Endothelial cell (in vitro differentiated cells): ENCODE data around the gene CBLB. TPM values are rescaled to one million over a fixed set of nuclear protein-coding genes. Genes with fewer than 3 reads are reported as not detected.

Source experiments
- DNase-seq: peaks from one replicate; pipeline ENCODE4 v3.0.0; 2021; ENCODE audit warnings: low spot score
- H3K27ac Mint-ChIP-seq: one replicate; pipeline ENCODE4 v1.8.0; 2021; ENCODE audit warnings: mixed read lengths, inconsistent platforms; ENCODE audit not compliant: unreplicated experiment
- H3K27me3 Mint-ChIP-seq: one replicate; pipeline ENCODE4 v1.8.0; 2021; ENCODE audit warnings: mild to moderate bottlenecking, moderate library complexity, mixed read lengths, inconsistent platforms; ENCODE audit not compliant: unreplicated experiment
- H3K36me3 Mint-ChIP-seq: one replicate; pipeline ENCODE4 v1.8.0; 2021; ENCODE audit warnings: mild to moderate bottlenecking, low read depth, mixed read lengths, inconsistent platforms; ENCODE audit not compliant: unreplicated experiment
- H3K4me1 Mint-ChIP-seq: one replicate; pipeline ENCODE4 v1.8.0; 2021; ENCODE audit warnings: mild to moderate bottlenecking, mixed read lengths, inconsistent platforms; ENCODE audit not compliant: unreplicated experiment
- H3K4me3 Mint-ChIP-seq: one replicate; pipeline ENCODE4 v1.8.0; 2021; ENCODE audit warnings: mild to moderate bottlenecking, mixed read lengths, inconsistent platforms; ENCODE audit not compliant: unreplicated experiment
- H3K9me3 Mint-ChIP-seq: one replicate; pipeline ENCODE4 v1.8.0; 2021; ENCODE audit warnings: mixed read lengths, inconsistent platforms; ENCODE audit not compliant: unreplicated experiment
- total RNA-seq: library from RNA; stranded (reverse); fragmentation: NEBNext Ultra II Directional; extraction: Animal tissue kit (Norgen Biotek cat#: 25700); gene quantifications from one replicate; pipeline ENCODE4 v1.2.1, GENCODE V29; 2021; ENCODE audit not compliant: unreplicated experiment
- TF ChIP-seq, protein P1 (sequence below): fragments of 200-600 bp; sonication (generic); IDR thresholded peaks from one replicate; pipeline ENCODE4 v1.5.0; 2021; ENCODE audit warnings: antibody characterized with exemption; ENCODE audit not compliant: unreplicated experiment

The CBLB gene
- total RNA-seq, 1 donor from 2014 or later: 62.0 TPM

- no peaks in the 10 kb centered on the region for H3K9me3 Mint-ChIP-seq
- H3K36me3 Mint-ChIP-seq: no peaks in the 10 kb centered on the region
- TF ChIP-seq, protein P1, sequence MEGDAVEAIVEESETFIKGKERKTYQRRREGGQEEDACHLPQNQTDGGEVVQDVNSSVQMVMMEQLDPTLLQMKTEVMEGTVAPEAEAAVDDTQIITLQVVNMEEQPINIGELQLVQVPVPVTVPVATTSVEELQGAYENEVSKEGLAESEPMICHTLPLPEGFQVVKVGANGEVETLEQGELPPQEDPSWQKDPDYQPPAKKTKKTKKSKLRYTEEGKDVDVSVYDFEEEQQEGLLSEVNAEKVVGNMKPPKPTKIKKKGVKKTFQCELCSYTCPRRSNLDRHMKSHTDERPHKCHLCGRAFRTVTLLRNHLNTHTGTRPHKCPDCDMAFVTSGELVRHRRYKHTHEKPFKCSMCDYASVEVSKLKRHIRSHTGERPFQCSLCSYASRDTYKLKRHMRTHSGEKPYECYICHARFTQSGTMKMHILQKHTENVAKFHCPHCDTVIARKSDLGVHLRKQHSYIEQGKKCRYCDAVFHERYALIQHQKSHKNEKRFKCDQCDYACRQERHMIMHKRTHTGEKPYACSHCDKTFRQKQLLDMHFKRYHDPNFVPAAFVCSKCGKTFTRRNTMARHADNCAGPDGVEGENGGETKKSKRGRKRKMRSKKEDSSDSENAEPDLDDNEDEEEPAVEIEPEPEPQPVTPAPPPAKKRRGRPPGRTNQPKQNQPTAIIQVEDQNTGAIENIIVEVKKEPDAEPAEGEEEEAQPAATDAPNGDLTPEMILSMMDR: no peak
- H3K27ac Mint-ChIP-seq: no peak overlapping the region
- no peak for DNase-seq
- no peaks in the 10 kb centered on the region for H3K27me3 Mint-ChIP-seq
- H3K4me1 Mint-ChIP-seq: no peaks in the 10 kb centered on the region
- no peak overlapping the region for H3K4me3 Mint-ChIP-seq
These were observed 42.7 kb upstream of the CBLB start for GRCh38 chr3:105911496-105911895.

- Mint-ChIP-seq H3K36me3 (no peaks in the 10 kb centered on the region), H3K27me3 (peaks cover 3% of the 10 kb centered on the region), H3K27ac (no peak overlapping the region)
These were observed 39.0 kb upstream of the CBLB start for GRCh38 chr3:105907777-105908176.

GRCh38 chr3:105906836-105907235, 38.0 kb upstream of the CBLB start:
- TF ChIP-seq, protein P1: no peak
- Mint-ChIP-seq H3K27me3 (peaks cover 3% of the 10 kb centered on the region), H3K4me3 (no peak overlapping the region), H3K27ac (no peak overlapping the region), H3K9me3 (no peaks in the 10 kb centered on the region), H3K4me1 (no peaks in the 10 kb centered on the region), H3K36me3 (no peaks in the 10 kb centered on the region)
- DNase-seq: no peak

More at GRCh38 chr3:105907777-105908176, 39.0 kb upstream of the CBLB start:
- no peaks in the 10 kb centered on the region for H3K4me1 Mint-ChIP-seq
- TF ChIP-seq, protein P1: no peak
- no peak for DNase-seq
- no peaks in the 10 kb centered on the region for H3K9me3 Mint-ChIP-seq
- no peak overlapping the region for H3K4me3 Mint-ChIP-seq

DNA sequence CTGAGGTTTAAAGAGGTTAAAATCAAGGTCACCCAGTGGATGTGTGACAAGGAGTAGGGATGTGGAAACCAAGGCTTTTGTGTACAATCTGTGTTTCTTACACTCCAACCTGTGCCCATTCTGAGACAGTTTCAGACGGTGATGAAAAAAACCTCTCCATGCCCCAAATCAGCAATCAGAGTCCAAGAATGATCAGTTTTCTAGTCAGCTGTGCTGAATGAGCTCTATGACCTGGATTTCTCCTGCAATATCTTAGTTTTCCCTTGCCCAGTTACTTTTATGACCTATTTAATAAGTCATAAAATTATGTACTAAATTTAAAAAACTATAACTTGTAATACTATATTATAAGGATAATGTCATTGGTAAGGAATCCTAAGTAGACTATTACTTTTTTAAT, 37.5 kb upstream of the CBLB start:
- TF ChIP-seq, protein P1: no peak
- no peaks in the 10 kb centered on the region for H3K4me1 Mint-ChIP-seq
- peaks cover 3% of the 10 kb centered on the region for H3K27me3 Mint-ChIP-seq
- no peak overlapping the region for H3K27ac Mint-ChIP-seq
- H3K36me3 Mint-ChIP-seq: no peaks in the 10 kb centered on the region
- no peak for DNase-seq
- H3K4me3 Mint-ChIP-seq: no peak overlapping the region
- H3K9me3 Mint-ChIP-seq: no peaks in the 10 kb centered on the region

GRCh38 chr3:105905328-105905727, 36.5 kb upstream of the CBLB start:
- H3K4me1 Mint-ChIP-seq: no peaks in the 10 kb centered on the region
- H3K27ac Mint-ChIP-seq: no peak overlapping the region
- no peaks in the 10 kb centered on the region for H3K9me3 Mint-ChIP-seq
- H3K4me3 Mint-ChIP-seq: no peak overlapping the region
- TF ChIP-seq, protein P1: no peak
- H3K36me3 Mint-ChIP-seq: no peaks in the 10 kb centered on the region
- no peak for DNase-seq
- H3K27me3 Mint-ChIP-seq: peaks cover 3% of the 10 kb centered on the region
